Activated CD4-positive, alpha-beta T cell treated with anti-CD3 and anti-CD28 coated beads for 1 hour (primary cell): Measurements from ENCODE around the gene TNFRSF12A.
A peak's percentile ranks its signal among the peaks of the same experiment; 100 is the strongest.

Experiments
- DNase-seq: peaks from one replicate; pipeline ENCODE4 v3.0.0-alpha.2; 2020

TNFRSF12A gene

GRCh38 chr16:2986623-2987188 lies 33.5 kb upstream of the TNFRSF12A start:
- DNase-seq: no peak

DNA sequence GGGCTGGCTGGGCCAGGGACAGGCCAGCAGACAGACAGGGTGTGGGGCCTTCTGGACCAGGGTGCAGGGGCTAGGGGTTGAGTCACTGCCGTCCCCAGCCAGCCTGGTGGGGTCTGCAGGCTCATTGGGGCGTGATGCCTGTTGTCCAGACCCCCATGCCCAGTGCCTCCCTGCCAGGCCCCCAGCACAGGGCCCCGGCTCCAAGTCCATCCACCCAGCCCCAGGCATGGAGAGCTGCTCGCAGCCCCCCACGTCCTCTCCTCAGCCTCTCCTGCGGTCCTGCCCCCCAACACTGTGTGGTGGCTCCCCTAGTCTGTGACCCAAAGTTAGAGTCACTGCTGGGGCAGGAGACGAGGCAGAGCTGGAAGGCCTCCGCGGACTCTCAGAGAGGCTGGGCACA lies 32.9 kb upstream of the TNFRSF12A start:
- DNase-seq: no peak

GRCh38 chr16:2987833-2988232 lies 32.3 kb upstream of the TNFRSF12A start:
- no peak for DNase-seq

DNA sequence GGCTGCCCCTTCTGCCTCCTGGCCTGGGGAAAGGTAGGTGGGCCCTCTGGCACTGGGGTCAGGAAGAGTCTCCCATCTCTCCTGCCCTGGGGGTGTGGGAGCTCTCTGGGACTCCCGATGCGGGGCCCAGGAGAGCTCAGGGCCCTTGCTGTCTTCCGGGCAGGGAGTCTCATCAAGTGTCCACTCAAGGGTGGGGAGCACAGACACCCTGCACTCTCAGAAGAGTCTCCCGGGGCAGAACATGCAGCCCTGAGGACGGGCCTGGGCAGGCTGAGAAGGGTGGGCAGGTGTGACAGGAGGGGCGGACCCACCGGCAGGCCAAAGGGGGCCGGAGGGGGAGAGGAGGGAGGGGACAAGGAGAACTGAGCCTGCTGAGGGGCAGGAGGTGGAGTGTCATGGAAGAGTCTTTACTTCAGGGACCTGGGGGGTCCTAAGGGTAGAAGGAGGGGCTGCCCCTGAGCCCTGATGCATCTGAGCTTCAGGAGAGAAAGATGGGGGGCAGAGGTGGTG lies 31.5 kb upstream of the TNFRSF12A start:
- no peak for DNase-seq

DNA sequence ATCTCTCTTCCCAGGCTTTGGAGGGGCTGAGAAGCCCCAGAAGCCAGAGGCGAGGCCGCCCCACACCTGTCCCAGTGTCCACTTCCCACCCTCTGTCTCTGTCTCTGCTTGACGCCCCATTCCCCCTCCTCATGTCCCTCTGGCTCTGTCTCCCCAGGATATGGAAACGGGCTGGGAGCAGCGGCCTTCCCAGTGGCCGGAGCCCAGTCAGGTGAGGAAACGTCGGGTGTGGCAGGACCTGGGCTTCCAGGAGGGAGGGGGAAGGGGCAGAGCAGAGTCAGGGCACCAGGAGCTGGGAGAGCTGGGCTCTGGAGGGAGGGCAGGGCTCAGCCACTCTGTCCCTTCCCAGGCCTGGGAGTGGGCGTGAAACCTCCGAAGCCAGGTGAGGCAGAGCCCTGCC lies 29.3 kb upstream of the TNFRSF12A start:
- DNase-seq: no peak

GRCh38 chr16:2991566-2992261 lies 28.5 kb upstream of the TNFRSF12A start:
- no peak for DNase-seq

- no peak for DNase-seq
Observed at GRCh38 chr16:2992383-2993081, 27.6 kb upstream of the TNFRSF12A start.

DNA sequence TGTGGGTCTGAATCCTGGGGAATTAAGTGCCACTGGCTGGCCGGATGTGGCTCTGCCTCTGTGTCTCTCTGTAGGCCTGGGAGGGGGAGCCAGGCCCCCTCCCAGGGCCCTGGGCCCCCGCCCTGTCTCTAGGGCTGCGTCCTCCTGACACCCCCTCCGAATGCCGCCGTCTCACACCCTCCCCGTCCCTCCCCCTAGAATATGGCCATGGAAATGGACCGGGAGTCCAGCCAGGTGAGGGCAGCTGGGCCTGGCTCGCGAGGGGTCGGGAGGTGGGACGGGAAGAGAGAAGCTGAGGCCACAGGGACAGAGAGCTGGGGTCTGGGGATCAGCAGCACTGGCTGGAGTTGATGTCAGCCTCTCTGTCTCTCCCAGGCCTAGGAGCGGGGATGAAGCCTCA lies 23.9 kb upstream of the TNFRSF12A start:
- DNase-seq: no peak

GRCh38 chr16:2999929-3000328 lies 20.2 kb upstream of the TNFRSF12A start:
- DNase-seq: no peak

GRCh38 chr16:3000540-3000939 lies 19.6 kb upstream of the TNFRSF12A start:
- no peak for DNase-seq

GRCh38 chr16:3001316-3001715 lies 18.9 kb upstream of the TNFRSF12A start:
- no peak for DNase-seq

GRCh38 chr16:3003582-3004270 lies 16.4 kb upstream of the TNFRSF12A start:
- peak; percentile 95 for DNase-seq

DNA sequence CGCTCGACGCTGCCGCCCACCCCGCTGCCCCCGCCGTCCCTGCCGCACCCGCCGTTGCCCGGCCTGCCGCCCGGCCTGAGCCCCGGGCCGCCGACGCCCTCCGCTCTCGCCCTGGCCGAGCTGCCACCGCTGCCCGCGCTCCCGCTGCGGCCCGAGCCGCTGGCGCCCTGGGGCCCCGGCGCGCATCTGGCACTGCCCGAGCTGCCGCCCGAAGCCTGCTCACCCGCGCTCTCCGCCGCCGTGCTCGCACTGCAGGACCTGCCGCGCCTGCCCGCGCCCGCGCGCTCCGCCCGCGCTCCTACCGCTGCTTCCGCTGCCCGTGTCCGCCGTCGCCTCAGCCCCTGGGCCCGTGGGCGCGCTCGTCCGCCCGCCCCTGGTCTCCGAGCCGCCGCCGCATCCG lies 15.8 kb upstream of the TNFRSF12A start:
- DNase-seq: no peak

- DNase-seq: no peak
Observed at GRCh38 chr16:3004781-3005284, 15.3 kb upstream of the TNFRSF12A start.

GRCh38 chr16:3007059-3007956 lies 12.9 kb upstream of the TNFRSF12A start:
- DNase-seq: no peak

DNA sequence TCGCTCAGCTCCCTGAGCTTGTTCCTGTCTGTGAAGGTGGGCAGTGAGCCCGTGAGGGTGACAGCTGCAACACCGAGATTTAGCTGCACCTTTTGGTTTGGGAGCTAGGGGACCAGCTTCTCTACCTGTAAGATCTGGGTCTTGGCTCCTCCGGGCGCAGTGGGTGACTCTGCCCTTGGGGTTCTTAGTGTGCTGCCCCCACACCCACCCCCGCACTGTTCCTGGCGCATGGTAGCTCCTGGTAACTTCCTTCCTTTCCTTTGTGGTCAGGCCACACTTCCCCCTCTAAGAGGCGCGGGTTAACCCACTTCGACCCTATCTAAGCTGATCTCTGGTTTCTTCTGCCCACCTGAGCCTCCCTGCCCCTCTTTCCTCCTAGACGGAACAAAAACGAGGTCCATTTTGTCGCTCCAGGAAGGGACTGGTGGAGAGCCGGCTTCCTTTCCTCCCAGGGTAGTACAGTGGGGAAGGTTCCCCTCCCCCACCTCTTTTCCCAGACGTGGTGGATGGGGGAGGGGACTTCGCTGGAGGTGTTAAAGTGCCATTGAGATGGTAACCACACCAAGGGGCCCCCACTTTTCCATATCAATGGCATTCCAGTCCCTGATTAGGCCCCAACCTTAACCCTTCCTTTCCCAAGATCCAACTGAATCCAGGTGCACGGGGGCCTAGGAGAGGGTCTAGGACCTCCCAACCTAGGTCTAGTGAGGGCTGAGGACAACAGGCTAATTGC lies 12.0 kb upstream of the TNFRSF12A start:
- no peak for DNase-seq

- DNase-seq: no peak
Observed at GRCh38 chr16:3008690-3009037, 11.5 kb upstream of the TNFRSF12A start.

DNA sequence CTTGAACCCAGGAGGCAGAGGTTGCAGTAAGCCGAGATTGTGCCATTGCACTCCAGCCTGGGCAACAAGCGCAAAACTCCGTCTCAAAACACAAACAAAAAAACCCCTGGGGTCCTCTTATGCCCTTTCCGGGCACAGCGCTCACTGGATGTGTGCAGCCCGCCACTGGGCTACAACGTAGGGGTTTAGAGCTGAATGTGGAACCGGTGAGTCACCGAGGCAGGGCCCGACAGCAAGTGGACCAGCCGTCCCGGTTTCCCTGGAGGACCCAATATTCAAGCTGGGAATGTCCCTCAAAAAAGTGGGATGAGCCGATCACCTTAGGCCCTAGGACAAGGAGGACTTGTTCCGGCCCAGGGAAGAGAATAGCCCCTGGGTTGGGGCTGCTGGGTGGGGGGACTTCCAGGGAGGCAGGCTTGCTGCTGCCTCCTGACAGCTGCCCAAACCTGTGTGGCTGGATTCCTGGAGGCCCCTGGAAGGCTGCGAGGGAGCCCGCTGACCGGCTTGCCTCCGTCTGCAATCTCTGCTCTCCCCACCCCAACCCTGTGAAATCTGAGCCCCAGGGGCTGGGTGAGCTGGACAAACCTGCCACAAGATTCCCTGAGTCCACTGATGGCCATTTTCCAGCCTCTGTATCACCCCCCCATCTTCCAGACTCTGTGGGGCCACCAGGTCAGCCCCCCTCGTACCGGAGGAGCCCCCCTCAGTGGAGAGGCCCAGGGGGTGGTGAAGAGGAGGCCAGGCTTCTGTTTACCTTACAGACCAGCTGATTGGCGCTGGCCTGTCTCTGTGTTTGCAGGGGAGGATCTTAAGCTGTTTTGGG lies 10.4 kb upstream of the TNFRSF12A start:
- DNase-seq: no peak

DNA sequence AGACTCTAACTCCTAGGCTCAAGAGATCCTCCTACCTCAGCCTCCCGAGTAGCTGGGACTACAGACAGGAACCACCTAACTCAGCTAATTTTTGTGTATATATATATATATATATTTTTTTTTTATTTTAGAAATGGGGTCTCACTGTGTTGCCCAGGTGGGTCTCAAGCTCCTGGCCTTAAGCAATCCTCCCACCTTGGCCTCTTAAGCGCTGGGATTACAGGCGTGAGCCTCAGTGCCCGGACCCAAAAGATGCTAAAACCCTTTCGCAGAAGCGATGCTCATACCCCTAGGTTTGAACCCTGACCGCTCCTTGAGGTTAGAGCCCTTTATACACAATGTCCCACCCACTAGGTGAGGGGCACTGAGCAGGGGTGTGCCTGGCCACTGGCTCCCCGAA lies 9.7 kb upstream of the TNFRSF12A start:
- no peak for DNase-seq

DNA sequence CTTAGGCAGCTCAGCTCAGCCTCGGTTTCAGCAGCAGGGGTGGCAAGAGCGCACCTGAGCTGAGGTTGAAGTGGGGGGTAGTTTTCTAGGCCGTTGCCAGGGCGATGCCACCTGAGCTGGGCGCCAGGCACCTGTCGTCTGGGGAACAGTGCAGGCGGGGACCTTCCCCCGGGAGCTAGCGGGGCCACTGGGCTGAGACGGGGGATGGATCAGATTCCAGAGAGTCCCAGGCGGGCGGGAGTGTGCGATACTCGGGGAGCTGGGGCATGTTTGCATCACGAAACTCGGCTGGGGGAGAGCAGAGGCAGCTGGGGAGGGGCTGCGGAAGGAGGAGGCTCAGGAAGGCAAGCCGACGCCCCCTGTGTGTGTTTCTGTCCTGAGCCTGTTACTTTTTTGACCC lies 7.9 kb upstream of the TNFRSF12A start:
- no peak for DNase-seq
